Right atrium auricular region (tissue), 2 donors: Measurements from ENCODE around the gene DPY19L1. TPM values are rescaled to one million over a fixed set of nuclear protein-coding genes. Genes with fewer than 3 reads are reported as not detected.
"Not testable (repeated sequence)": the region's sequence is repeated elsewhere in the genome, so short reads cannot be mapped to it uniquely, and the experiment has no call there.

Experiments used
- DNase-seq: peaks from one replicate; pipeline ENCODE4 v3.0.0-alpha.2; 2019; ENCODE audit warnings: low spot score
- H3K27ac ChIP-seq, 2 donors: fragments of 200-600 bp; sonication (generic); 1 replicate in 1 of 2; 2 replicates in 1 of 2; pipeline ENCODE4 v1.5.1; 2016 to 2019
- H3K27me3 ChIP-seq, 2 donors: fragments of 200-600 bp; sonication (generic); one replicate each; pipeline versions ENCODE4 v1.5.1 to v1.6.0; 2017 to 2019
- H3K36me3 ChIP-seq: fragments of 200-600 bp; sonication (generic); one replicate; pipeline ENCODE4 v1.5.1; 2016
- H3K4me1 ChIP-seq, 2 donors: fragments of 200-600 bp; sonication (generic); one replicate each; pipeline versions ENCODE4 v1.5.1 to v1.6.0; 2017 to 2019
- H3K4me3 ChIP-seq, 2 donors: fragments of 200-600 bp; sonication (generic); 1 replicate in 1 of 2; 2 replicates in 1 of 2; pipeline ENCODE4 v1.5.1; 2017 to 2019; ENCODE audit warnings: mild to moderate bottlenecking in 1 of 2, moderate library complexity in 1 of 2
- H3K9me3 ChIP-seq, 2 donors: fragments of 200-600 bp; sonication (generic); one replicate each; pipeline ENCODE4 v1.5.1; 2019
- CTCF ChIP-seq, 2 donors: fragments of 200-600 bp; sonication (generic); IDR thresholded peaks; one replicate each; pipeline ENCODE4 v1.5.1; 2019; ENCODE audit warnings: antibody characterized with exemption in 2 of 2
- total RNA-seq, 2 donors: library from RNA; depleted of rRNA; stranded (reverse); fragments of >200 nt; gene quantifications; one replicate each; pipeline ENCODE4 v1.1.0, GENCODE V29; 2016

The DPY19L1 gene
- total RNA-seq, 2 donors from 2014 or later: 19.5 to 21.5 TPM

- not testable (repeated sequence) for H3K36me3 ChIP-seq, H3K4me3 ChIP-seq, H3K27ac ChIP-seq, H3K9me3 ChIP-seq, DNase-seq, H3K27me3 ChIP-seq, H3K4me1 ChIP-seq
These were observed 53.1 kb downstream of the DPY19L1 start for GRCh38 chr7:34984140-34984539.

- H3K4me3 ChIP-seq: no peak overlapping the region
- no peaks in the 10 kb centered on the region for H3K36me3 ChIP-seq
- no peak for TF ChIP-seq CTCF (IDR thresholded peaks at IDR 0.05)
- no peaks in the 10 kb centered on the region for H3K4me1 ChIP-seq
- no peaks in the 10 kb centered on the region for H3K27me3 ChIP-seq
- H3K9me3 ChIP-seq: no peaks in the 10 kb centered on the region
- no peak overlapping the region for H3K27ac ChIP-seq
- DNase-seq: no peak
These were observed 54.8 kb downstream of the DPY19L1 start for GRCh38 chr7:34982371-34983019.

- not testable (repeated sequence) for H3K27me3 ChIP-seq, DNase-seq, H3K9me3 ChIP-seq, H3K4me1 ChIP-seq, H3K36me3 ChIP-seq, H3K27ac ChIP-seq, H3K4me3 ChIP-seq
These were observed 58.2 kb downstream of the DPY19L1 start for GRCh38 chr7:34979124-34979523.

- Histone ChIP-seq H3K27me3 (no peaks in the 10 kb centered on the region), H3K36me3 (no peaks in the 10 kb centered on the region), H3K4me3 (no peak overlapping the region), H3K27ac (no peak overlapping the region), H3K4me1 (no peaks in the 10 kb centered on the region), H3K9me3 (no peaks in the 10 kb centered on the region)
- DNase-seq: no peak
- TF ChIP-seq CTCF (IDR thresholded peaks at IDR 0.05): no peak
These were observed 63.9 kb downstream of the DPY19L1 start for GRCh38 chr7:34973400-34973760.

GRCh38 chr7:34972739-34973399 is 64.4 kb downstream of the DPY19L1 start:
- H3K36me3 ChIP-seq, H3K27me3 ChIP-seq, H3K27ac ChIP-seq, DNase-seq, H3K4me1 ChIP-seq, H3K9me3 ChIP-seq, H3K4me3 ChIP-seq: not testable (repeated sequence)

- H3K27me3 ChIP-seq, H3K4me3 ChIP-seq, H3K27ac ChIP-seq, H3K9me3 ChIP-seq, H3K36me3 ChIP-seq, DNase-seq, H3K4me1 ChIP-seq: not testable (repeated sequence)
These were observed 69.5 kb downstream of the DPY19L1 start for GRCh38 chr7:34967818-34968217.

GRCh38 chr7:34966504-34966903 is 70.8 kb downstream of the DPY19L1 start:
- not testable (repeated sequence) for H3K27ac ChIP-seq, H3K4me1 ChIP-seq, H3K4me3 ChIP-seq, DNase-seq, H3K36me3 ChIP-seq, H3K9me3 ChIP-seq, H3K27me3 ChIP-seq

- Histone ChIP-seq H3K36me3 (no peaks in the 10 kb centered on the region), H3K27ac (no peak overlapping the region), H3K9me3 (no peaks in the 10 kb centered on the region), H3K4me3 (no peak overlapping the region), H3K27me3 (no peaks in the 10 kb centered on the region), H3K4me1 (no peaks in the 10 kb centered on the region)
- no peak for DNase-seq
- no peak for TF ChIP-seq CTCF (IDR thresholded peaks at IDR 0.05)
These were observed 79.3 kb downstream of the DPY19L1 start for GRCh38 chr7:34958021-34958420.
